HepG2 (cell line): ENCODE results near the gene FAM32A. TPM values are rescaled to one million over a fixed set of nuclear protein-coding genes. Genes with fewer than 3 reads are reported as not detected.

Experiments used
- AHR ChIP-seq: IDR thresholded peaks from 2 replicates; pipeline ENCODE4 v1.6.1; 2018; ENCODE audit warnings: missing genetic modification reagents, missing compliant biosample characterization
- AKNA ChIP-seq: sonication (generic); formaldehyde crosslinking; IDR thresholded peaks from 2 replicates; pipeline ENCODE4 v1.4.0; 2020; ENCODE audit warnings: missing genetic modification reagents, borderline replicate concordance
- CBX1 ChIP-seq: IDR thresholded peaks from one replicate; pipeline ENCODE4 v1.6.1; 2016; ENCODE audit warnings: antibody characterized with exemption, low read depth
- GATAD2A ChIP-seq: IDR thresholded peaks from 2 replicates; pipeline ENCODE4 v1.6.1; 2016
- GTF2F1 ChIP-seq: fragments of 150-350 bp; IDR thresholded peaks from 2 replicates; pipeline ENCODE4 v1.6.1; 2014; ENCODE audit warnings: low read length
- HMG20A ChIP-seq: IDR thresholded peaks from 2 replicates; pipeline ENCODE4 v1.6.1; 2016; ENCODE audit warnings: borderline replicate concordance
- HOXA3 ChIP-seq: sonication (generic); formaldehyde crosslinking; IDR thresholded peaks from 2 replicates; pipeline ENCODE4 v1.5.0; 2020; ENCODE audit warnings: missing genetic modification reagents
- ISL2 ChIP-seq: sonication (generic); formaldehyde crosslinking; IDR thresholded peaks from 2 replicates; pipeline ENCODE4 v1.5.0; 2020; ENCODE audit warnings: missing genetic modification reagents
- KLF11 ChIP-seq: IDR thresholded peaks from 2 replicates; pipeline ENCODE4 v1.6.1; 2016; ENCODE audit warnings: missing compliant biosample characterization
- RAD21 ChIP-seq: fragments of 450-650 bp; formaldehyde crosslinking; IDR thresholded peaks from 2 replicates; pipeline ENCODE4 v1.5.0; 2020; ENCODE audit warnings: mild to moderate bottlenecking
- SPEN ChIP-seq: sonication (generic); formaldehyde crosslinking; IDR thresholded peaks from 2 replicates; pipeline ENCODE4 v1.5.1; 2020; ENCODE audit warnings: low read depth, mild to moderate bottlenecking, missing genetic modification reagents
- THAP11 ChIP-seq: IDR thresholded peaks from 2 replicates; pipeline ENCODE4 v1.6.1; 2016; ENCODE audit warnings: missing biosample characterization, missing genetic modification reagents
- ZNF33B ChIP-seq: sonication (generic); formaldehyde crosslinking; IDR thresholded peaks from 2 replicates; pipeline ENCODE4 v1.5.1; 2020; ENCODE audit warnings: mild to moderate bottlenecking, missing genetic modification reagents
- ZNF367 ChIP-seq: sonication (generic); formaldehyde crosslinking; IDR thresholded peaks from 2 replicates; pipeline ENCODE4 v1.4.0; 2020; ENCODE audit warnings: missing genetic modification reagents, borderline replicate concordance
- ZNF747 ChIP-seq: sonication (generic); formaldehyde crosslinking; IDR thresholded peaks from 2 replicates; pipeline ENCODE4 v1.8.1; 2023; ENCODE audit warnings: missing genetic modification reagents, mild to moderate bottlenecking, borderline replicate concordance
- ZNF792 ChIP-seq: IDR thresholded peaks from 2 replicates; pipeline ENCODE4 v1.6.1; 2016
- polyA plus RNA-seq, 8 experiments: library from polyadenylated mRNA; depleted of rRNA in 3 of 8; stranded (reverse) in 7 of 8; unstranded in 1 of 8; fragments of >200 nt; fragmentation: Illumina TruSeq in 4 of 8; extraction: Trizol in 4 of 8; gene quantifications; 2 replicates each; pipeline versions ENCODE4 v1.2.1 to v1.2.3, GENCODE V29; 2011 to 2016; ENCODE audit warnings: low read depth in 4 of 8, missing spikeins in 1 of 8, mixed read lengths in 1 of 8; ENCODE audit not compliant: insufficient read depth in 1 of 8
- total RNA-seq, 5 experiments: library from RNA; depleted of rRNA; stranded (reverse); fragments of >200 nt; fragmentation: Illumina TruSeq; extraction: Trizol; gene quantifications; 2 replicates each; pipeline ENCODE4 v1.2.3, GENCODE V29; 2016; ENCODE audit warnings: low read depth in 1 of 5
- TF ChIP-seq, protein P1 (sequence below): sonication (generic); formaldehyde crosslinking; IDR thresholded peaks from 2 replicates; pipeline ENCODE4 v1.9.0; 2021; ENCODE audit warnings: missing genetic modification reagents, borderline replicate concordance
- TF ChIP-seq, protein P2 (sequence below), 2 experiments: sonication (generic) in 1 of 2; formaldehyde crosslinking in 1 of 2; IDR thresholded peaks; 2 replicates each; pipeline versions ENCODE4 v1.6.1 to v1.9.0; 2014 to 2022; ENCODE audit warnings: antibody characterized with exemption in 1 of 2, borderline replicate concordance in 1 of 2, inconsistent platforms in 1 of 2, low read depth in 1 of 2, missing genetic modification reagents in 1 of 2

The FAM32A gene
- total and polyA plus RNA-seq, 2 of the 13 experiments (the other 11 are each of a cell fraction or from before 2014, with no cell fraction given), result 85.8 to 86.2 TPM

- TF ChIP-seq, protein P1, sequence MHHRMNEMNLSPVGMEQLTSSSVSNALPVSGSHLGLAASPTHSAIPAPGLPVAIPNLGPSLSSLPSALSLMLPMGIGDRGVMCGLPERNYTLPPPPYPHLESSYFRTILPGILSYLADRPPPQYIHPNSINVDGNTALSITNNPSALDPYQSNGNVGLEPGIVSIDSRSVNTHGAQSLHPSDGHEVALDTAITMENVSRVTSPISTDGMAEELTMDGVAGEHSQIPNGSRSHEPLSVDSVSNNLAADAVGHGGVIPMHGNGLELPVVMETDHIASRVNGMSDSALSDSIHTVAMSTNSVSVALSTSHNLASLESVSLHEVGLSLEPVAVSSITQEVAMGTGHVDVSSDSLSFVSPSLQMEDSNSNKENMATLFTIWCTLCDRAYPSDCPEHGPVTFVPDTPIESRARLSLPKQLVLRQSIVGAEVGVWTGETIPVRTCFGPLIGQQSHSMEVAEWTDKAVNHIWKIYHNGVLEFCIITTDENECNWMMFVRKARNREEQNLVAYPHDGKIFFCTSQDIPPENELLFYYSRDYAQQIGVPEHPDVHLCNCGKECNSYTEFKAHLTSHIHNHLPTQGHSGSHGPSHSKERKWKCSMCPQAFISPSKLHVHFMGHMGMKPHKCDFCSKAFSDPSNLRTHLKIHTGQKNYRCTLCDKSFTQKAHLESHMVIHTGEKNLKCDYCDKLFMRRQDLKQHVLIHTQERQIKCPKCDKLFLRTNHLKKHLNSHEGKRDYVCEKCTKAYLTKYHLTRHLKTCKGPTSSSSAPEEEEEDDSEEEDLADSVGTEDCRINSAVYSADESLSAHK (CRISPR knock-in tag), result no peak
- no peak for TF ChIP-seq ZNF33B (CRISPR knock-in tag)
- peak; percentile 83; the same call in 1 of the 2 replicates for TF ChIP-seq KLF11
- no peak for TF ChIP-seq ZNF367
- peak; percentile 12 for TF ChIP-seq CBX1
- no peak for TF ChIP-seq ZNF792 (CRISPR knock-in tag)
- no peak for TF ChIP-seq ZNF747 (CRISPR knock-in tag)
- TF ChIP-seq HOXA3 (CRISPR knock-in tag), result peak; percentile 48
- TF ChIP-seq GATAD2A (CRISPR knock-in tag), result no peak; the same call in 1 of the 2 replicates
- no peak for TF ChIP-seq HMG20A (CRISPR knock-in tag)
- 0 out of 2 replicates have a peak, but pooled peaks have one; percentile 10 for TF ChIP-seq RAD21 (CRISPR knock-in tag)
- no peak; the same call in 1 of the 2 replicates for TF ChIP-seq SPEN (CRISPR knock-in tag)
- no peak for TF ChIP-seq AHR (CRISPR knock-in tag)
- TF ChIP-seq, protein P2, sequence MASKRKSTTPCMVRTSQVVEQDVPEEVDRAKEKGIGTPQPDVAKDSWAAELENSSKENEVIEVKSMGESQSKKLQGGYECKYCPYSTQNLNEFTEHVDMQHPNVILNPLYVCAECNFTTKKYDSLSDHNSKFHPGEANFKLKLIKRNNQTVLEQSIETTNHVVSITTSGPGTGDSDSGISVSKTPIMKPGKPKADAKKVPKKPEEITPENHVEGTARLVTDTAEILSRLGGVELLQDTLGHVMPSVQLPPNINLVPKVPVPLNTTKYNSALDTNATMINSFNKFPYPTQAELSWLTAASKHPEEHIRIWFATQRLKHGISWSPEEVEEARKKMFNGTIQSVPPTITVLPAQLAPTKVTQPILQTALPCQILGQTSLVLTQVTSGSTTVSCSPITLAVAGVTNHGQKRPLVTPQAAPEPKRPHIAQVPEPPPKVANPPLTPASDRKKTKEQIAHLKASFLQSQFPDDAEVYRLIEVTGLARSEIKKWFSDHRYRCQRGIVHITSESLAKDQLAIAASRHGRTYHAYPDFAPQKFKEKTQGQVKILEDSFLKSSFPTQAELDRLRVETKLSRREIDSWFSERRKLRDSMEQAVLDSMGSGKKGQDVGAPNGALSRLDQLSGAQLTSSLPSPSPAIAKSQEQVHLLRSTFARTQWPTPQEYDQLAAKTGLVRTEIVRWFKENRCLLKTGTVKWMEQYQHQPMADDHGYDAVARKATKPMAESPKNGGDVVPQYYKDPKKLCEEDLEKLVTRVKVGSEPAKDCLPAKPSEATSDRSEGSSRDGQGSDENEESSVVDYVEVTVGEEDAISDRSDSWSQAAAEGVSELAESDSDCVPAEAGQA (IDR thresholded peaks at IDR 0.05; ENCODE audit: low read depth), result peak; percentile 59; the same call in 1 of the 2 replicates
- TF ChIP-seq, protein P2 (CRISPR knock-in tag; IDR thresholded peaks at IDR 0.05; ENCODE audit: borderline replicate concordance), result no peak
- peak; percentile 92 for TF ChIP-seq THAP11 (CRISPR knock-in tag)
- no peak for TF ChIP-seq AKNA
- TF ChIP-seq GTF2F1, result no peak
- 0 out of 2 replicates have a peak, but pooled peaks have one; percentile 25 for TF ChIP-seq ISL2 (CRISPR knock-in tag)
Measured at GRCh38 chr19:16185123-16185767, at the start of gene FAM32A (continued).
